WTC11 (cell line): ENCODE measurements around the gene LTBP1. TPM values are rescaled to one million over a fixed set of nuclear protein-coding genes. Genes with fewer than 3 reads are reported as not detected.

Experiments used
- ATAC-seq: fragments of 200-7000 bp; cut with Tn5 transposase; 2 replicates; pipeline ENCODE4 v1.10.0; 2021; ENCODE audit warnings: mild to moderate bottlenecking, moderate library complexity
- CTCF ChIA-PET: fragments of 300-600 bp; sonication (Branson Sonifier 250); formaldehyde crosslinking; loops from one replicate; lab custom pipeline; 2021; ENCODE audit warnings: antibody characterized with exemption; lab: Charles Lee
- POLR2A ChIA-PET: fragments of 350-600 bp; sonication (Branson Sonifier 250); formaldehyde crosslinking; loops from one replicate; lab custom pipeline; 2021; ENCODE audit warnings: antibody characterized with exemption; lab: Charles Lee
- DNase-seq: peaks from one replicate; pipeline ENCODE4 v3.0.0; 2021; ENCODE audit warnings: low spot score
- H3K27ac Mint-ChIP-seq: 2 replicates; pipeline ENCODE4 v1.8.0; 2021; ENCODE audit warnings: mixed read lengths
- H3K27me3 Mint-ChIP-seq: 2 replicates; pipeline ENCODE4 v1.8.0; 2021; ENCODE audit warnings: low read depth, mild to moderate bottlenecking, moderate library complexity, mixed read lengths
- H3K36me3 Mint-ChIP-seq: 2 replicates; pipeline ENCODE4 v1.8.0; 2021; ENCODE audit warnings: mixed read lengths
- H3K4me1 Mint-ChIP-seq: 2 replicates; pipeline ENCODE4 v1.8.0; 2022; ENCODE audit warnings: mixed read lengths
- H3K4me3 Mint-ChIP-seq: 2 replicates; pipeline ENCODE4 v1.8.0; 2021; ENCODE audit warnings: mild to moderate bottlenecking, moderate library complexity, mixed read lengths
- H3K9me3 Mint-ChIP-seq: 2 replicates; pipeline ENCODE4 v1.8.0; 2021; ENCODE audit warnings: mixed read lengths
- CREM ChIP-seq: sonication (generic); formaldehyde crosslinking; IDR thresholded peaks from 2 replicates; pipeline ENCODE4 v1.8.1; 2022; ENCODE audit warnings: mild to moderate bottlenecking, missing genetic modification reagents, moderate library complexity
- FOXK1 ChIP-seq: sonication (generic); formaldehyde crosslinking; IDR thresholded peaks from 2 replicates; pipeline ENCODE4 v1.8.0; 2022; ENCODE audit warnings: mild to moderate bottlenecking, moderate library complexity, missing genetic modification reagents
- FOXP1 ChIP-seq: sonication (generic); formaldehyde crosslinking; IDR thresholded peaks from 2 replicates; pipeline ENCODE4 v1.8.0; 2022; ENCODE audit warnings: missing genetic modification reagents, mild to moderate bottlenecking, moderate library complexity, borderline replicate concordance
- NR2C2 ChIP-seq: sonication (generic); formaldehyde crosslinking; IDR thresholded peaks from 2 replicates; pipeline ENCODE4 v1.8.0; 2022; ENCODE audit warnings: mild to moderate bottlenecking, missing genetic modification reagents
- RELA ChIP-seq: sonication (generic); formaldehyde crosslinking; IDR thresholded peaks from 2 replicates; pipeline ENCODE4 v1.8.1; 2022; ENCODE audit warnings: missing genetic modification reagents, mild to moderate bottlenecking, borderline replicate concordance
- TCF7 ChIP-seq: sonication (generic); formaldehyde crosslinking; IDR thresholded peaks from 2 replicates; pipeline ENCODE4 v1.8.0; 2022; ENCODE audit warnings: mild to moderate bottlenecking, low read depth, missing genetic modification reagents, moderate library complexity
- TP53 ChIP-seq: sonication (generic); formaldehyde crosslinking; IDR thresholded peaks from 2 replicates; pipeline ENCODE4 v1.8.1; 2023; ENCODE audit warnings: mild to moderate bottlenecking, missing genetic modification reagents
- ZNF138 ChIP-seq: sonication (generic); formaldehyde crosslinking; conservative IDR thresholded peaks from 2 replicates; pipeline ENCODE4 v1.8.1; 2022; ENCODE audit warnings: mild to moderate bottlenecking, moderate library complexity, missing genetic modification reagents
- ZNF219 ChIP-seq: sonication (generic); formaldehyde crosslinking; IDR thresholded peaks from 2 replicates; pipeline ENCODE4 v1.8.0; 2023; ENCODE audit warnings: missing genetic modification reagents, mild to moderate bottlenecking, borderline replicate concordance
- total RNA-seq: library from RNA; stranded (reverse); gene quantifications from 3 replicates; pipeline ENCODE4 v1.2.3, GENCODE V29; 2021
- TF ChIP-seq, protein P1 (sequence below): fragments of 250-450 bp; sonication (Bioruptor Pico); conservative IDR thresholded peaks from 2 replicates; pipeline ENCODE4 v1.9.0; 2021; ENCODE audit warnings: mild to moderate bottlenecking
- TF ChIP-seq, protein P2 (sequence below): sonication (generic); formaldehyde crosslinking; IDR thresholded peaks from 2 replicates; pipeline ENCODE4 v1.8.0; 2022; ENCODE audit warnings: mild to moderate bottlenecking, missing genetic modification reagents
- TF ChIP-seq, protein P3 (sequence below): fragments of 250-450 bp; sonication (Bioruptor Pico); IDR thresholded peaks from 2 replicates; pipeline ENCODE4 v1.9.0; 2021; ENCODE audit warnings: moderate library complexity, mild to moderate bottlenecking, inconsistent platforms, borderline replicate concordance
- TF ChIP-seq, protein P4 (sequence below): sonication (generic); formaldehyde crosslinking; IDR thresholded peaks from 2 replicates; pipeline ENCODE4 v1.8.1; 2023; ENCODE audit warnings: mild to moderate bottlenecking, missing genetic modification reagents, moderate library complexity
- TF ChIP-seq, protein P5 (sequence below): fragments of 250-450 bp; sonication (Bioruptor Pico); IDR thresholded peaks from 2 replicates; pipeline ENCODE4 v1.9.0; 2021; ENCODE audit warnings: mild to moderate bottlenecking
- TF ChIP-seq, protein P6 (sequence below): sonication (generic); formaldehyde crosslinking; conservative IDR thresholded peaks from 2 replicates; pipeline ENCODE4 v1.8.1; 2023; ENCODE audit warnings: mild to moderate bottlenecking, low read depth, missing genetic modification reagents, moderate library complexity
- TF ChIP-seq, protein P7 (sequence below): sonication (generic); formaldehyde crosslinking; IDR thresholded peaks from 2 replicates; pipeline ENCODE4 v1.8.1; 2022; ENCODE audit warnings: low read depth, missing genetic modification reagents, borderline replicate concordance
- TF ChIP-seq, protein P8 (sequence below): sonication (generic); formaldehyde crosslinking; IDR thresholded peaks from 2 replicates; pipeline ENCODE4 v1.8.1; 2023; ENCODE audit warnings: mild to moderate bottlenecking, missing genetic modification reagents
- TF ChIP-seq, protein P9 (sequence below): sonication (generic); formaldehyde crosslinking; IDR thresholded peaks from 2 replicates; pipeline ENCODE4 v1.8.0; 2022; ENCODE audit warnings: mild to moderate bottlenecking, missing genetic modification reagents
- TF ChIP-seq, protein P10 (sequence below): sonication (generic); formaldehyde crosslinking; IDR thresholded peaks from 2 replicates; pipeline ENCODE4 v1.8.1; 2023; ENCODE audit warnings: mild to moderate bottlenecking, missing genetic modification reagents, borderline replicate concordance

Gene LTBP1
- total RNA-seq, 1 experiment from 2014 or later = 33.6 TPM

DNA sequence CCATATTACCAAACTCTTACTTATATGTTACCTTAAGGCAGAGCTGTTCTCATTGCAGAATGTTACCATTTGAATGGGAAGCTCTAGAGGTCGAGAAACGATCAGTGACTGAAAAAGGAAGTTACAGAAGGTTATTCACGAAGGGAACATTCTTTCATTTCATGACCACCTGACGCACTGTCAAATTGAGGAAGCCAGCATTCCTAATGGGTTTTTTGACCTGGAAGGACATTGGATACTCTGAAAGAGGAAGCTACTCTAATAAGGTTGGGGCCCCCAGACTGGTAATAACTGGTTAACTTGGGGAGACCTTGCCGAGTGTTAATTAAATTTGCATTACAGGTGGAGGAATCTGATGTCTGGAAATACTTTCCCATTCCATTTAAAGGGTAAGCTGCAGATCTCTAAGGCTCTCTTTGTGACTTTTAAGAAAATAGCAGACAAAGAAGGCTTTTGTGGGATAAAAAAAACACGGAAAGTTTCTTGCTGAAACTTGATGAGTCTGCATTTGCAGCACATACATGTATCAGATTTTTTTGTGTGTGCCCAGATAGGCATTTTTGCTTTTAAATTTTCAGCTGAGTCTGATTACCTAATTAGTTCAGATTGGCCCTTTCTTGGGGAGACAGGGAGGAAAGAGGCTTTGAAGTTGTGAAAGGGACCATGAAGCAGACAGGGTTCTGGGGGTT lies 137.1 kb downstream of the LTBP1 start:
- peaks cover 52% of the 10 kb centered on the region for H3K27me3 Mint-ChIP-seq
- no peak overlapping the region for H3K27ac Mint-ChIP-seq
- POLR2A ChIA-PET = no interaction called here
- no peaks in the 10 kb centered on the region for H3K36me3 Mint-ChIP-seq
- no peak for ATAC-seq
- H3K4me3 Mint-ChIP-seq = no peak overlapping the region
- CTCF ChIA-PET = no interaction called here
- DNase-seq = no peak
- H3K9me3 Mint-ChIP-seq = no peaks in the 10 kb centered on the region
- peaks cover 12% of the 10 kb centered on the region for H3K4me1 Mint-ChIP-seq
- TF ChIP-seq ZNF219 (CRISPR knock-in tag) (no peak), NR2C2 (no peak), RELA (CRISPR knock-in tag) (no peak), TCF7 (CRISPR knock-in tag) (no peak), ZNF138 (CRISPR knock-in tag) (no peak), CREM (CRISPR knock-in tag) (no peak), FOXK1 (no peak), FOXP1 (CRISPR knock-in tag) (no peak), TP53 (CRISPR knock-in tag) (no peak)
- TF ChIP-seq, protein P1, sequence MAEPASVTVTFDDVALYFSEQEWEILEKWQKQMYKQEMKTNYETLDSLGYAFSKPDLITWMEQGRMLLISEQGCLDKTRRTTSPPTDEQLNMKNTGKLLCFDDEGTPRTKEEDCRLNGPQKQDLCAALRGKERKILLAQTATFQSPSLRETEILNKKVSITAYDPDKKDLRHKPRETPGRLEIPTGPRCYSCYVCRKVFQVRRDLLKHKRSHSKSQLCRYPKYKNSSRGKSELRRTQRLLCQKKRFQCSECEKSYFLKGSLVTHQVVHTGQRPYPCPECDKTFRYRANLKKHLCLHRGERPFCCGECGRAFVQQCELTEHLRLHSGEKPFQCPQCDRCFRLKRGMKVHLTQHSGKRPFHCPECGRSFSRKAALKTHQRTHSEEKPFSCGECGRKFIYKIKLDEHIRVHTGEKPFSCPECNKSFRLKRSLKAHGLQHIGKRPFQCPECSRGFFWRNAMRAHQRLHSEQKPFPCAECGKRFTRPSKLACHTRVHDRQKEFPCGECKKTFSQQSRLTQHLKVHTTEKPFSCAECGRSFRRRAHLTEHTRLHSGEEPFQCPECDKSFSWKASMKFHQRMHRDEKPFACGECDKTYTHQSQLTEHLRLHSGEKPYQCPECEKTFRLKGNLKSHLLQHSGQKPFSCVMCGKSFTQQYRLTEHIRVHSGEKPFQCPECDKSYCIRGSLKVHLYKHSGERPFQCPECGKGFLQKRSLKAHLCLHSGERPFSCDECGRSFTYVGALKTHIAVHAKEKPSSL = no peak
- TF ChIP-seq, protein P2, sequence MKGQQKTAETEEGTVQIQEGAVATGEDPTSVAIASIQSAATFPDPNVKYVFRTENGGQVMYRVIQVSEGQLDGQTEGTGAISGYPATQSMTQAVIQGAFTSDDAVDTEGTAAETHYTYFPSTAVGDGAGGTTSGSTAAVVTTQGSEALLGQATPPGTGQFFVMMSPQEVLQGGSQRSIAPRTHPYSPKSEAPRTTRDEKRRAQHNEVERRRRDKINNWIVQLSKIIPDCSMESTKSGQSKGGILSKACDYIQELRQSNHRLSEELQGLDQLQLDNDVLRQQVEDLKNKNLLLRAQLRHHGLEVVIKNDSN = no peak
- TF ChIP-seq, protein P3, sequence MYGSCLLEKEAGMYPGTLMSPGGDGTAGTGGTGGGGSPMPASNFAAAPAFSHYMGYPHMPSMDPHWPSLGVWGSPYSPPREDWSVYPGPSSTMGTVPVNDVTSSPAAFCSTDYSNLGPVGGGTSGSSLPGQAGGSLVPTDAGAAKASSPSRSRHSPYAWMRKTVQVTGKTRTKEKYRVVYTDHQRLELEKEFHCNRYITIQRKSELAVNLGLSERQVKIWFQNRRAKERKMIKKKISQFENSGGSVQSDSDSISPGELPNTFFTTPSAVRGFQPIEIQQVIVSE (CRISPR knock-in tag) = no peak
- TF ChIP-seq, protein P4, sequence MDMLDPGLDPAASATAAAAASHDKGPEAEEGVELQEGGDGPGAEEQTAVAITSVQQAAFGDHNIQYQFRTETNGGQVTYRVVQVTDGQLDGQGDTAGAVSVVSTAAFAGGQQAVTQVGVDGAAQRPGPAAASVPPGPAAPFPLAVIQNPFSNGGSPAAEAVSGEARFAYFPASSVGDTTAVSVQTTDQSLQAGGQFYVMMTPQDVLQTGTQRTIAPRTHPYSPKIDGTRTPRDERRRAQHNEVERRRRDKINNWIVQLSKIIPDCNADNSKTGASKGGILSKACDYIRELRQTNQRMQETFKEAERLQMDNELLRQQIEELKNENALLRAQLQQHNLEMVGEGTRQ (CRISPR knock-in tag) = no peak
- TF ChIP-seq, protein P5, sequence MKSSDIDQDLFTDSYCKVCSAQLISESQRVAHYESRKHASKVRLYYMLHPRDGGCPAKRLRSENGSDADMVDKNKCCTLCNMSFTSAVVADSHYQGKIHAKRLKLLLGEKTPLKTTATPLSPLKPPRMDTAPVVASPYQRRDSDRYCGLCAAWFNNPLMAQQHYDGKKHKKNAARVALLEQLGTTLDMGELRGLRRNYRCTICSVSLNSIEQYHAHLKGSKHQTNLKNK (CRISPR knock-in tag) = no peak
- TF ChIP-seq, protein P6, sequence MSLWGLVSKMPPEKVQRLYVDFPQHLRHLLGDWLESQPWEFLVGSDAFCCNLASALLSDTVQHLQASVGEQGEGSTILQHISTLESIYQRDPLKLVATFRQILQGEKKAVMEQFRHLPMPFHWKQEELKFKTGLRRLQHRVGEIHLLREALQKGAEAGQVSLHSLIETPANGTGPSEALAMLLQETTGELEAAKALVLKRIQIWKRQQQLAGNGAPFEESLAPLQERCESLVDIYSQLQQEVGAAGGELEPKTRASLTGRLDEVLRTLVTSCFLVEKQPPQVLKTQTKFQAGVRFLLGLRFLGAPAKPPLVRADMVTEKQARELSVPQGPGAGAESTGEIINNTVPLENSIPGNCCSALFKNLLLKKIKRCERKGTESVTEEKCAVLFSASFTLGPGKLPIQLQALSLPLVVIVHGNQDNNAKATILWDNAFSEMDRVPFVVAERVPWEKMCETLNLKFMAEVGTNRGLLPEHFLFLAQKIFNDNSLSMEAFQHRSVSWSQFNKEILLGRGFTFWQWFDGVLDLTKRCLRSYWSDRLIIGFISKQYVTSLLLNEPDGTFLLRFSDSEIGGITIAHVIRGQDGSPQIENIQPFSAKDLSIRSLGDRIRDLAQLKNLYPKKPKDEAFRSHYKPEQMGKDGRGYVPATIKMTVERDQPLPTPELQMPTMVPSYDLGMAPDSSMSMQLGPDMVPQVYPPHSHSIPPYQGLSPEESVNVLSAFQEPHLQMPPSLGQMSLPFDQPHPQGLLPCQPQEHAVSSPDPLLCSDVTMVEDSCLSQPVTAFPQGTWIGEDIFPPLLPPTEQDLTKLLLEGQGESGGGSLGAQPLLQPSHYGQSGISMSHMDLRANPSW (CRISPR knock-in tag) = no peak
- TF ChIP-seq, protein P7, sequence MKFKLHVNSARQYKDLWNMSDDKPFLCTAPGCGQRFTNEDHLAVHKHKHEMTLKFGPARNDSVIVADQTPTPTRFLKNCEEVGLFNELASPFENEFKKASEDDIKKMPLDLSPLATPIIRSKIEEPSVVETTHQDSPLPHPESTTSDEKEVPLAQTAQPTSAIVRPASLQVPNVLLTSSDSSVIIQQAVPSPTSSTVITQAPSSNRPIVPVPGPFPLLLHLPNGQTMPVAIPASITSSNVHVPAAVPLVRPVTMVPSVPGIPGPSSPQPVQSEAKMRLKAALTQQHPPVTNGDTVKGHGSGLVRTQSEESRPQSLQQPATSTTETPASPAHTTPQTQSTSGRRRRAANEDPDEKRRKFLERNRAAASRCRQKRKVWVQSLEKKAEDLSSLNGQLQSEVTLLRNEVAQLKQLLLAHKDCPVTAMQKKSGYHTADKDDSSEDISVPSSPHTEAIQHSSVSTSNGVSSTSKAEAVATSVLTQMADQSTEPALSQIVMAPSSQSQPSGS = no peak
- TF ChIP-seq, protein P8, sequence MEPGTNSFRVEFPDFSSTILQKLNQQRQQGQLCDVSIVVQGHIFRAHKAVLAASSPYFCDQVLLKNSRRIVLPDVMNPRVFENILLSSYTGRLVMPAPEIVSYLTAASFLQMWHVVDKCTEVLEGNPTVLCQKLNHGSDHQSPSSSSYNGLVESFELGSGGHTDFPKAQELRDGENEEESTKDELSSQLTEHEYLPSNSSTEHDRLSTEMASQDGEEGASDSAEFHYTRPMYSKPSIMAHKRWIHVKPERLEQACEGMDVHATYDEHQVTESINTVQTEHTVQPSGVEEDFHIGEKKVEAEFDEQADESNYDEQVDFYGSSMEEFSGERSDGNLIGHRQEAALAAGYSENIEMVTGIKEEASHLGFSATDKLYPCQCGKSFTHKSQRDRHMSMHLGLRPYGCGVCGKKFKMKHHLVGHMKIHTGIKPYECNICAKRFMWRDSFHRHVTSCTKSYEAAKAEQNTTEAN (CRISPR knock-in tag) = no peak
- TF ChIP-seq, protein P9, sequence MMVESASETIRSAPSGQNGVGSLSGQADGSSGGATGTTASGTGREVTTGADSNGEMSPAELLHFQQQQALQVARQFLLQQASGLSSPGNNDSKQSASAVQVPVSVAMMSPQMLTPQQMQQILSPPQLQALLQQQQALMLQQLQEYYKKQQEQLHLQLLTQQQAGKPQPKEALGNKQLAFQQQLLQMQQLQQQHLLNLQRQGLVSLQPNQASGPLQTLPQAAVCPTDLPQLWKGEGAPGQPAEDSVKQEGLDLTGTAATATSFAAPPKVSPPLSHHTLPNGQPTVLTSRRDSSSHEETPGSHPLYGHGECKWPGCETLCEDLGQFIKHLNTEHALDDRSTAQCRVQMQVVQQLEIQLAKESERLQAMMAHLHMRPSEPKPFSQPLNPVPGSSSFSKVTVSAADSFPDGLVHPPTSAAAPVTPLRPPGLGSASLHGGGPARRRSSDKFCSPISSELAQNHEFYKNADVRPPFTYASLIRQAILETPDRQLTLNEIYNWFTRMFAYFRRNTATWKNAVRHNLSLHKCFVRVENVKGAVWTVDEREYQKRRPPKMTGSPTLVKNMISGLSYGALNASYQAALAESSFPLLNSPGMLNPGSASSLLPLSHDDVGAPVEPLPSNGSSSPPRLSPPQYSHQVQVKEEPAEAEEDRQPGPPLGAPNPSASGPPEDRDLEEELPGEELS (CRISPR knock-in tag) = no peak
- TF ChIP-seq, protein P10, sequence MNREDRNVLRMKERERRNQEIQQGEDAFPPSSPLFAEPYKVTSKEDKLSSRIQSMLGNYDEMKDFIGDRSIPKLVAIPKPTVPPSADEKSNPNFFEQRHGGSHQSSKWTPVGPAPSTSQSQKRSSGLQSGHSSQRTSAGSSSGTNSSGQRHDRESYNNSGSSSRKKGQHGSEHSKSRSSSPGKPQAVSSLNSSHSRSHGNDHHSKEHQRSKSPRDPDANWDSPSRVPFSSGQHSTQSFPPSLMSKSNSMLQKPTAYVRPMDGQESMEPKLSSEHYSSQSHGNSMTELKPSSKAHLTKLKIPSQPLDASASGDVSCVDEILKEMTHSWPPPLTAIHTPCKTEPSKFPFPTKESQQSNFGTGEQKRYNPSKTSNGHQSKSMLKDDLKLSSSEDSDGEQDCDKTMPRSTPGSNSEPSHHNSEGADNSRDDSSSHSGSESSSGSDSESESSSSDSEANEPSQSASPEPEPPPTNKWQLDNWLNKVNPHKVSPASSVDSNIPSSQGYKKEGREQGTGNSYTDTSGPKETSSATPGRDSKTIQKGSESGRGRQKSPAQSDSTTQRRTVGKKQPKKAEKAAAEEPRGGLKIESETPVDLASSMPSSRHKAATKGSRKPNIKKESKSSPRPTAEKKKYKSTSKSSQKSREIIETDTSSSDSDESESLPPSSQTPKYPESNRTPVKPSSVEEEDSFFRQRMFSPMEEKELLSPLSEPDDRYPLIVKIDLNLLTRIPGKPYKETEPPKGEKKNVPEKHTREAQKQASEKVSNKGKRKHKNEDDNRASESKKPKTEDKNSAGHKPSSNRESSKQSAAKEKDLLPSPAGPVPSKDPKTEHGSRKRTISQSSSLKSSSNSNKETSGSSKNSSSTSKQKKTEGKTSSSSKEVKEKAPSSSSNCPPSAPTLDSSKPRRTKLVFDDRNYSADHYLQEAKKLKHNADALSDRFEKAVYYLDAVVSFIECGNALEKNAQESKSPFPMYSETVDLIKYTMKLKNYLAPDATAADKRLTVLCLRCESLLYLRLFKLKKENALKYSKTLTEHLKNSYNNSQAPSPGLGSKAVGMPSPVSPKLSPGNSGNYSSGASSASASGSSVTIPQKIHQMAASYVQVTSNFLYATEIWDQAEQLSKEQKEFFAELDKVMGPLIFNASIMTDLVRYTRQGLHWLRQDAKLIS = no peak
